NCI-H2081 treated with DMSO at 0.1 percent for 48 hours (cell line): ENCODE measurements around the gene SMC3.
"Not testable (repeated sequence)": the region's sequence is repeated elsewhere in the genome, so short reads cannot be mapped to it uniquely, and the experiment has no call there.

ENCODE experiments used
- DNase-seq: peaks from one replicate; lab custom pipeline; 2025; lab: John Stamatoyannopoulos, UW

Gene SMC3

GRCh38 chr10:110625356-110625894, 57.9 kb downstream of the SMC3 start:
- DNase-seq, result no peak

GRCh38 chr10:110625951-110626855, 58.7 kb downstream of the SMC3 start:
- DNase-seq, result no peak

GRCh38 chr10:110628161-110628560, 60.7 kb downstream of the SMC3 start:
- no peak for DNase-seq

GRCh38 chr10:110629680-110630191, 62.2 kb downstream of the SMC3 start:
- DNase-seq, result peak; percentile 24

GRCh38 chr10:110631934-110632333, 64.4 kb downstream of the SMC3 start:
- no peak for DNase-seq

GRCh38 chr10:110632591-110633215, 65.2 kb downstream of the SMC3 start:
- DNase-seq, result no peak

GRCh38 chr10:110634527-110635209, 67.2 kb downstream of the SMC3 start:
- DNase-seq, result no peak

GRCh38 chr10:110636572-110636931, 69.1 kb downstream of the SMC3 start:
- no peak for DNase-seq

- no peak for DNase-seq
Observed at GRCh38 chr10:110636932-110637557, 69.5 kb downstream of the SMC3 start.

GRCh38 chr10:110637558-110638053, 70.1 kb downstream of the SMC3 start:
- no peak for DNase-seq

GRCh38 chr10:110638319-110638718, 70.8 kb downstream of the SMC3 start:
- no peak for DNase-seq

GRCh38 chr10:110639046-110639445, 71.6 kb downstream of the SMC3 start:
- DNase-seq, result not testable (repeated sequence)

GRCh38 chr10:110639858-110640257, 72.4 kb downstream of the SMC3 start:
- DNase-seq, result not testable (repeated sequence)

GRCh38 chr10:110641256-110641655, 73.8 kb downstream of the SMC3 start:
- no peak for DNase-seq

GRCh38 chr10:110642204-110643034, 74.9 kb downstream of the SMC3 start:
- no peak for DNase-seq

GRCh38 chr10:110643035-110643652, 75.6 kb downstream of the SMC3 start:
- DNase-seq, result no peak

- DNase-seq, result no peak
Observed at GRCh38 chr10:110643653-110644597, 76.4 kb downstream of the SMC3 start, which contains the start of gene RBM20. Gene RBM20, plus strand, starts transcription at chr10:110644336. Its CDS starts 119 bp downstream, at chr10:110644455.

GRCh38 chr10:110644598-110645462, 77.3 kb downstream of the SMC3 start:
- DNase-seq, result no peak
